ENCODE results near the gene PACS2. TPM values are rescaled to one million over a fixed set of nuclear protein-coding genes. Genes with fewer than 3 reads are reported as not detected.

The PACS2 gene
- total and polyA plus RNA-seq, 2 experiments from 2014 or later, result 41.1 to 54.5 TPM

GRCh38 chr14:105388110-105388951, 73.8 kb downstream of the PACS2 start:
- no peak overlapping the region for H3K27ac ChIP-seq
- no peaks in the 10 kb centered on the region for H3K4me1 ChIP-seq (ENCODE audit: insufficient read depth)
- H3K9me2 ChIP-seq (replicated peaks; ENCODE audit: insufficient read depth), result no peaks in the 10 kb centered on the region
- no peak for DNase-seq (ENCODE audit: low spot score)
- H3K4me2 ChIP-seq, result no peak overlapping the region
- H3K36me3 ChIP-seq (replicated peaks; ENCODE audit: insufficient read depth, low read depth), result no peaks in the 10 kb centered on the region
- no peak for TF ChIP-seq EZH2phosphoT487 (IDR thresholded peaks at IDR 0.05; ENCODE audit: low read depth, severe bottlenecking, unreplicated experiment)
- TF ChIP-seq, protein P1, sequence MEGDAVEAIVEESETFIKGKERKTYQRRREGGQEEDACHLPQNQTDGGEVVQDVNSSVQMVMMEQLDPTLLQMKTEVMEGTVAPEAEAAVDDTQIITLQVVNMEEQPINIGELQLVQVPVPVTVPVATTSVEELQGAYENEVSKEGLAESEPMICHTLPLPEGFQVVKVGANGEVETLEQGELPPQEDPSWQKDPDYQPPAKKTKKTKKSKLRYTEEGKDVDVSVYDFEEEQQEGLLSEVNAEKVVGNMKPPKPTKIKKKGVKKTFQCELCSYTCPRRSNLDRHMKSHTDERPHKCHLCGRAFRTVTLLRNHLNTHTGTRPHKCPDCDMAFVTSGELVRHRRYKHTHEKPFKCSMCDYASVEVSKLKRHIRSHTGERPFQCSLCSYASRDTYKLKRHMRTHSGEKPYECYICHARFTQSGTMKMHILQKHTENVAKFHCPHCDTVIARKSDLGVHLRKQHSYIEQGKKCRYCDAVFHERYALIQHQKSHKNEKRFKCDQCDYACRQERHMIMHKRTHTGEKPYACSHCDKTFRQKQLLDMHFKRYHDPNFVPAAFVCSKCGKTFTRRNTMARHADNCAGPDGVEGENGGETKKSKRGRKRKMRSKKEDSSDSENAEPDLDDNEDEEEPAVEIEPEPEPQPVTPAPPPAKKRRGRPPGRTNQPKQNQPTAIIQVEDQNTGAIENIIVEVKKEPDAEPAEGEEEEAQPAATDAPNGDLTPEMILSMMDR (IDR thresholded peaks at IDR 0.05; ENCODE audit: poor library complexity), result no peak
- no peak for TF ChIP-seq EZH2 (IDR thresholded peaks at IDR 0.05; ENCODE audit: borderline replicate concordance)
- no peaks in the 10 kb centered on the region for H4K20me1 ChIP-seq (ENCODE audit: insufficient read depth, poor library complexity, severe bottlenecking)
- no peak overlapping the region for H2AFZ ChIP-seq
- H3K9me3 ChIP-seq (ENCODE audit: low read depth), result no peaks in the 10 kb centered on the region
- WGBS (ENCODE audit: low lambda C conversion rate, missing lambda C conversion rate), result 94% methylated on average over 25 of the region's 25 CpGs
- H3K79me2 ChIP-seq, result no peaks in the 10 kb centered on the region
- no peaks in the 10 kb centered on the region for H3K27me3 ChIP-seq
- no peak overlapping the region for H3K4me3 ChIP-seq

GRCh38 chr14:105388976-105389375, 74.4 kb downstream of the PACS2 start:
- WGBS (ENCODE audit: low lambda C conversion rate, missing lambda C conversion rate), result 96% methylated on average over 12 of the region's 16 CpGs
- no peaks in the 10 kb centered on the region for H3K9me3 ChIP-seq (ENCODE audit: low read depth)
- no peaks in the 10 kb centered on the region for H3K9me2 ChIP-seq (replicated peaks; ENCODE audit: insufficient read depth)
- no peaks in the 10 kb centered on the region for H3K27me3 ChIP-seq
- no peaks in the 10 kb centered on the region for H3K36me3 ChIP-seq (replicated peaks; ENCODE audit: insufficient read depth, low read depth)
- no peak overlapping the region for H3K4me2 ChIP-seq
- no peak for TF ChIP-seq EZH2phosphoT487 (IDR thresholded peaks at IDR 0.05; ENCODE audit: low read depth, severe bottlenecking, unreplicated experiment)
- TF ChIP-seq, protein P1 (IDR thresholded peaks at IDR 0.05; ENCODE audit: poor library complexity), result no peak
- TF ChIP-seq EZH2 (IDR thresholded peaks at IDR 0.05; ENCODE audit: borderline replicate concordance), result no peak
- no peak overlapping the region for H3K27ac ChIP-seq
- H3K4me1 ChIP-seq (ENCODE audit: insufficient read depth), result no peaks in the 10 kb centered on the region
- no peak overlapping the region for H3K4me3 ChIP-seq
- no peak for DNase-seq (ENCODE audit: low spot score)
- H2AFZ ChIP-seq, result no peak overlapping the region
- H4K20me1 ChIP-seq (ENCODE audit: insufficient read depth, poor library complexity, severe bottlenecking), result no peaks in the 10 kb centered on the region
- no peaks in the 10 kb centered on the region for H3K79me2 ChIP-seq

DNA sequence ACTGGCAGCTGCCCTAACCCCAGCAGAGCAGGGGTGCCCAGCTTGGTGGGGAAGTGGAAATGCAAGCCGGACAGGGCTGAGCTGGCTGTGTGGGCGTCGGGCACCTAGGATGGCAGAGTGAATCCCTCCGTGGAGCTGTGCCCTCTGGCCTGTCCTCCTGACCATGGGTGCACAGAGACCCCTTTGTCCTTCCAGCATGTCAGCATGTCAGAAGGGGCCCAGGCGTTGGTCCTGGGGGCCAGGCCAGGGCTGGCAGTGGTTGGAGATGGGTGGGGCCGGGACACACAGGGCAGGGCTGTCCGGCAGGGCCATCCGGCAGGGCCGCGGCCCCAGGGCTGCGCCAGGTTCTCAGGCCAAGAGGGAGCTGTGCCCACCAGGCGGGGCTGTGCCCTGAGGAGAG, 75.0 kb downstream of the PACS2 start:
- H3K4me3 ChIP-seq, result no peak overlapping the region
- TF ChIP-seq EZH2 (IDR thresholded peaks at IDR 0.05; ENCODE audit: borderline replicate concordance) (no peak), EZH2phosphoT487 (IDR thresholded peaks at IDR 0.05; ENCODE audit: low read depth, severe bottlenecking, unreplicated experiment) (no peak)
- TF ChIP-seq, protein P1 (IDR thresholded peaks at IDR 0.05; ENCODE audit: poor library complexity), result no peak
- 81% methylated on average over 10 of the region's 12 CpGs for WGBS (ENCODE audit: low lambda C conversion rate, missing lambda C conversion rate)
- no peak overlapping the region for H2AFZ ChIP-seq
- no peaks in the 10 kb centered on the region for H3K9me2 ChIP-seq (replicated peaks; ENCODE audit: insufficient read depth)
- no peaks in the 10 kb centered on the region for H3K9me3 ChIP-seq (ENCODE audit: low read depth)
- no peaks in the 10 kb centered on the region for H3K27me3 ChIP-seq
- H3K4me2 ChIP-seq, result no peak overlapping the region
- H3K27ac ChIP-seq, result no peak overlapping the region
- H3K4me1 ChIP-seq (ENCODE audit: insufficient read depth), result no peaks in the 10 kb centered on the region
- DNase-seq (ENCODE audit: low spot score), result no peak
- no peaks in the 10 kb centered on the region for H3K79me2 ChIP-seq
- no peaks in the 10 kb centered on the region for H3K36me3 ChIP-seq (replicated peaks; ENCODE audit: insufficient read depth, low read depth)
- H4K20me1 ChIP-seq (ENCODE audit: insufficient read depth, poor library complexity, severe bottlenecking), result no peaks in the 10 kb centered on the region
